Colonic mucosa (tissue), 4 donors: Measurements from ENCODE around the gene SENP1. TPM values are rescaled to one million over a fixed set of nuclear protein-coding genes. Genes with fewer than 3 reads are reported as not detected.

Experiments used
- DNase-seq: peaks from one replicate; pipeline ENCODE4 v3.0.0-alpha.2; 2020
- H3K27ac ChIP-seq: fragments of 200-600 bp; one replicate; pipeline ENCODE4 v1.8.0; 2021
- H3K27me3 ChIP-seq: fragments of 200-600 bp; one replicate; pipeline ENCODE4 v1.8.0; 2021
- H3K36me3 ChIP-seq: fragments of 200-600 bp; one replicate; pipeline ENCODE4 v1.8.0; 2021
- H3K4me1 ChIP-seq: fragments of 200-600 bp; one replicate; pipeline ENCODE4 v1.8.0; 2021; ENCODE audit warnings: mild to moderate bottlenecking
- H3K4me3 ChIP-seq: fragments of 200-600 bp; one replicate; pipeline ENCODE4 v1.8.0; 2021
- H3K9ac ChIP-seq, 2 donors: one replicate each; pipeline ENCODE4 v1.7.0; 2013; ENCODE audit warnings: control low read depth in 2 of 2, low read depth in 2 of 2, low read length in 2 of 2
- H3K9me3 ChIP-seq: fragments of 200-600 bp; one replicate; pipeline ENCODE4 v1.8.0; 2021
- CTCF ChIP-seq: fragments of 200-600 bp; IDR thresholded peaks from one replicate; pipeline ENCODE4 v1.8.0; 2022; ENCODE audit warnings: antibody characterized with exemption, mild to moderate bottlenecking
- intact Hi-C: fragments of 100-400 bp; cut with DNase I; formaldehyde crosslinking; loops from one replicate; pipeline ENCODE4 v1.14.1; 2022
- total RNA-seq, 2 donors: library from RNA; stranded (reverse); fragmentation: NEBNext Ultra II Directional in 1 of 2; extraction: Animal tissue kit (Norgen Biotek cat#: 25700) in 1 of 2; gene quantifications; one replicate each; pipeline ENCODE4 v1.2.1, GENCODE V29; 2021
- donor health status: healthy.
- donor health status: DM: no; HTN: no; CAD: no.
- donor health status: DM: no; HTN: no; CAD: no.

Gene SENP1
- total RNA-seq, 2 donors from 2014 or later: 14.9 to 16.8 TPM

- no peak overlapping the region for H3K27ac ChIP-seq
- DNase-seq: no peak
- no peak for TF ChIP-seq CTCF
- H3K4me1 ChIP-seq: no peaks in the 10 kb centered on the region
- no peak overlapping the region for H3K4me3 ChIP-seq
- intact Hi-C loops: no loop called here
- no peaks in the 10 kb centered on the region for H3K36me3 ChIP-seq
- H3K9ac ChIP-seq: no peak overlapping the region
- no peaks in the 10 kb centered on the region for H3K27me3 ChIP-seq
- H3K9me3 ChIP-seq: no peaks in the 10 kb centered on the region
Measured at GRCh38 chr12:48045965-48046518, 59.8 kb downstream of the SENP1 start.

GRCh38 chr12:48045061-48045846 is 60.6 kb downstream of the SENP1 start:
- no peak overlapping the region for H3K4me3 ChIP-seq
- H3K27ac ChIP-seq: no peak overlapping the region
- no peaks in the 10 kb centered on the region for H3K9me3 ChIP-seq
- H3K27me3 ChIP-seq: no peaks in the 10 kb centered on the region
- intact Hi-C loops: no loop called here
- no peak for TF ChIP-seq CTCF
- H3K9ac ChIP-seq: no peak overlapping the region
- H3K4me1 ChIP-seq: peaks cover 6% of the 10 kb centered on the region
- no peaks in the 10 kb centered on the region for H3K36me3 ChIP-seq
- no peak for DNase-seq

GRCh38 chr12:48044396-48044795 is 61.5 kb downstream of the SENP1 start:
- TF ChIP-seq CTCF: no peak
- Histone ChIP-seq H3K4me1 (peaks cover 7% of the 10 kb centered on the region), H3K9me3 (no peaks in the 10 kb centered on the region), H3K9ac (no peak overlapping the region), H3K4me3 (no peak overlapping the region), H3K27me3 (no peaks in the 10 kb centered on the region), H3K27ac (no peak overlapping the region), H3K36me3 (no peaks in the 10 kb centered on the region)
- no peak for DNase-seq
- intact Hi-C loops: no loop called here

GRCh38 chr12:48043771-48044170 is 62.1 kb downstream of the SENP1 start:
- Histone ChIP-seq H3K27me3 (no peaks in the 10 kb centered on the region), H3K27ac (no peak overlapping the region), H3K4me1 (peaks cover 7% of the 10 kb centered on the region), H3K4me3 (no peak overlapping the region), H3K9me3 (no peaks in the 10 kb centered on the region), H3K36me3 (no peaks in the 10 kb centered on the region), H3K9ac (no peak overlapping the region)
- DNase-seq: no peak
- intact Hi-C loops: no loop called here
- no peak for TF ChIP-seq CTCF

- Histone ChIP-seq H3K36me3 (no peaks in the 10 kb centered on the region), H3K27ac (no peak overlapping the region), H3K4me1 (peaks cover 7% of the 10 kb centered on the region), H3K27me3 (no peaks in the 10 kb centered on the region), H3K4me3 (no peak overlapping the region), H3K9me3 (no peaks in the 10 kb centered on the region), H3K9ac (no peak overlapping the region)
- DNase-seq: no peak
- no peak for TF ChIP-seq CTCF
- intact Hi-C loops: no loop called here
Measured at GRCh38 chr12:48041591-48042423, 64.1 kb downstream of the SENP1 start.
